GM12865 (cell line): ENCODE measurements around the gene OR7E24.
A peak's percentile ranks its signal among the peaks of the same experiment; 100 is the strongest.
"Not testable (repeated sequence)": the region's sequence is repeated elsewhere in the genome, so short reads cannot be mapped to it uniquely, and the experiment has no call there.

Experiments
- DNase-seq: peaks from one replicate; pipeline ENCODE4 v3.0.0; 2010; ENCODE audit warnings: low read depth
- H3K4me3 ChIP-seq: 2 replicates; pipeline ENCODE4 v1.5.1; 2011; ENCODE audit warnings: mild to moderate bottlenecking, low read depth, low read length, control low read depth
- CTCF ChIP-seq: IDR thresholded peaks from 2 replicates; pipeline ENCODE4 v1.5.1; 2011; ENCODE audit warnings: low read length, control low read depth, low read depth, inconsistent platforms; ENCODE audit not compliant: insufficient read depth; ENCODE audit errors: missing control alignments

OR7E24 gene

GRCh38 chr19:9250630-9251029 is at the start of gene OR7E24:
OR7E24 (plus strand) TSS chr19:9250930; CDS start chr19:9251044, 114 bp downstream.
- H3K4me3 ChIP-seq: no peak within 1 kb of the TSS
- DNase-seq: no peak
- TF ChIP-seq CTCF: no peak

GRCh38 chr19:9205501-9206113 is 45.1 kb upstream of the OR7E24 start:
- peak; percentile 85 for TF ChIP-seq CTCF
- DNase-seq: peak; percentile 68
- peak overlapping the region; percentile 32 for H3K4me3 ChIP-seq

GRCh38 chr19:9219489-9219888 is 31.2 kb upstream of the OR7E24 start, which contains the start of gene OR7D4:
OR7D4 (minus strand) TSS chr19:9219589; CDS start chr19:9214837, 4,752 bp downstream.
- H3K4me3 ChIP-seq: no peak within 1 kb of the TSS
- no peak for TF ChIP-seq CTCF
- no peak for DNase-seq

GRCh38 chr19:9251236-9251635 is 506 bp downstream of the OR7E24 start:
- no peak for DNase-seq
- no peak for TF ChIP-seq CTCF
- no peak overlapping the region for H3K4me3 ChIP-seq

GRCh38 chr19:9283485-9283884 is 32.8 kb downstream of the OR7E24 start:
- not testable (repeated sequence) for DNase-seq, H3K4me3 ChIP-seq

GRCh38 chr19:9289231-9289884 is 38.6 kb downstream of the OR7E24 start:
- H3K4me3 ChIP-seq: no peak overlapping the region
- no peak for DNase-seq
- TF ChIP-seq CTCF: no peak

GRCh38 chr19:9295411-9295849 is 44.7 kb downstream of the OR7E24 start:
- H3K4me3 ChIP-seq: no peak overlapping the region
- TF ChIP-seq CTCF: no peak
- no peak for DNase-seq
